ENCODE results near the gene ASH1L.

ASH1L gene

DNA sequence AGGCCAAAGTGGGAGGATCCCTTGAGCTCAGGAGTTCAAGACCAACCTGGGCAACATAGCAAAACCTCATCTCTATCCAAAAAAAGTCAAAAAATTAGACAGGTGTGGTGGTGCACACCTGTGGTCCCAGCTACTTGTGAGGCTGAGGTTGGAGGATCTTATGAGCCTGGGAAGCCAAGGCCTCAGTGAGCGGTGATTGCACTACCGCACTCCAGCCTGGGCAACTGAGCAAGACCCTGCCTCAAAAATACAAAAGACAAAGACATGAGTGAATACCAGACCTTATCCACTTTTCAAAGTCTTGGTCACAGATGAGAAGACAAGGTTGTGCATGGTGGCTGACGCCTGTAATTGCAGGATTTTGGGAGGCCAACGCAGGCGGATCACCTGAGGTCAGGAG is 34.3 kb upstream of the ASH1L start:
- TF ChIP-seq POLR2AphosphoS5 (IDR thresholded peaks at IDR 0.05; ENCODE audit: low read depth, low read length) = no peak
- TF ChIP-seq TAF1 (IDR thresholded peaks at IDR 0.05; ENCODE audit: borderline replicate concordance, insufficient read depth, low read length) = no peak
- no peak for TF ChIP-seq SIN3A (IDR thresholded peaks at IDR 0.05; ENCODE audit: borderline replicate concordance, insufficient read depth, low read length)
- TF ChIP-seq FOXP2 (optimal IDR thresholded peaks at IDR 0.05; ENCODE audit: borderline replicate concordance, extremely low read depth, extremely low read length, insufficient read depth) = no peak
- TF ChIP-seq, protein P1, sequence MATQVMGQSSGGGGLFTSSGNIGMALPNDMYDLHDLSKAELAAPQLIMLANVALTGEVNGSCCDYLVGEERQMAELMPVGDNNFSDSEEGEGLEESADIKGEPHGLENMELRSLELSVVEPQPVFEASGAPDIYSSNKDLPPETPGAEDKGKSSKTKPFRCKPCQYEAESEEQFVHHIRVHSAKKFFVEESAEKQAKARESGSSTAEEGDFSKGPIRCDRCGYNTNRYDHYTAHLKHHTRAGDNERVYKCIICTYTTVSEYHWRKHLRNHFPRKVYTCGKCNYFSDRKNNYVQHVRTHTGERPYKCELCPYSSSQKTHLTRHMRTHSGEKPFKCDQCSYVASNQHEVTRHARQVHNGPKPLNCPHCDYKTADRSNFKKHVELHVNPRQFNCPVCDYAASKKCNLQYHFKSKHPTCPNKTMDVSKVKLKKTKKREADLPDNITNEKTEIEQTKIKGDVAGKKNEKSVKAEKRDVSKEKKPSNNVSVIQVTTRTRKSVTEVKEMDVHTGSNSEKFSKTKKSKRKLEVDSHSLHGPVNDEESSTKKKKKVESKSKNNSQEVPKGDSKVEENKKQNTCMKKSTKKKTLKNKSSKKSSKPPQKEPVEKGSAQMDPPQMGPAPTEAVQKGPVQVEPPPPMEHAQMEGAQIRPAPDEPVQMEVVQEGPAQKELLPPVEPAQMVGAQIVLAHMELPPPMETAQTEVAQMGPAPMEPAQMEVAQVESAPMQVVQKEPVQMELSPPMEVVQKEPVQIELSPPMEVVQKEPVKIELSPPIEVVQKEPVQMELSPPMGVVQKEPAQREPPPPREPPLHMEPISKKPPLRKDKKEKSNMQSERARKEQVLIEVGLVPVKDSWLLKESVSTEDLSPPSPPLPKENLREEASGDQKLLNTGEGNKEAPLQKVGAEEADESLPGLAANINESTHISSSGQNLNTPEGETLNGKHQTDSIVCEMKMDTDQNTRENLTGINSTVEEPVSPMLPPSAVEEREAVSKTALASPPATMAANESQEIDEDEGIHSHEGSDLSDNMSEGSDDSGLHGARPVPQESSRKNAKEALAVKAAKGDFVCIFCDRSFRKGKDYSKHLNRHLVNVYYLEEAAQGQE (IDR thresholded peaks at IDR 0.05; ENCODE audit: insufficient read depth in 1 of 2, low read depth in 2 of 2, low read length in 2 of 2) = no peak

DNA sequence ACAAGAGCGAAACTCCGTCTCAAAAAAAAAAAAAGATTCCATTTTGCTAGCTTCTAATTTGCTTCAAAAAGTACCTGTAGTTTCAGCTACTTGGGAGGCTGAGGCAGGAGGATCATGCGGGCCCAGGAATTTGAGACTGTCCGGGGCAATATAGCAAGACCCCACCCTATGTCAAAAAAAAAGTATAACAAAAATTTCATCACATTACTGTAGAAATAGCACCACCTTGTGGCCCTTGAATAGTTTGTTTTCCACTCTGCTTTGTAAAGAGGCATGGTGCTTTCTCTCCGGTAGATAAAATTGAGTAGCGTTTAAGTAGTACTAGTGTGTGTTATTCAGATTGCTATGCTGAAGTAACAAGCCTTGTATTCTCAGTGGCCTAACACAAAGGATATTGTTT is 29.2 kb upstream of the ASH1L start:
- no peak for TF ChIP-seq FOXP2 (optimal IDR thresholded peaks at IDR 0.05; ENCODE audit: borderline replicate concordance, extremely low read depth, extremely low read length, insufficient read depth)
- TF ChIP-seq SIN3A (IDR thresholded peaks at IDR 0.05; ENCODE audit: borderline replicate concordance, insufficient read depth, low read length) = no peak
- no peak for TF ChIP-seq TAF1 (IDR thresholded peaks at IDR 0.05; ENCODE audit: borderline replicate concordance, insufficient read depth, low read length)
- TF ChIP-seq POLR2AphosphoS5 (IDR thresholded peaks at IDR 0.05; ENCODE audit: low read depth, low read length) = no peak
- TF ChIP-seq, protein P1 (IDR thresholded peaks at IDR 0.05; ENCODE audit: insufficient read depth in 1 of 2, low read depth in 2 of 2, low read length in 2 of 2) = no peak

- TF ChIP-seq FOXP2 (optimal IDR thresholded peaks at IDR 0.05; ENCODE audit: borderline replicate concordance, extremely low read depth, extremely low read length, insufficient read depth) (no peak), SIN3A (IDR thresholded peaks at IDR 0.05; ENCODE audit: borderline replicate concordance, insufficient read depth, low read length) (no peak), POLR2AphosphoS5 (IDR thresholded peaks at IDR 0.05; ENCODE audit: low read depth, low read length) (no peak), TAF1 (IDR thresholded peaks at IDR 0.05; ENCODE audit: borderline replicate concordance, insufficient read depth, low read length) (no peak)
- TF ChIP-seq, protein P1 (IDR thresholded peaks at IDR 0.05; ENCODE audit: insufficient read depth in 1 of 2, low read depth in 2 of 2, low read length in 2 of 2) = no peak
Measured at GRCh38 chr1:155574077-155574476, 11.5 kb upstream of the ASH1L start.

GRCh38 chr1:155570593-155570990 is 8.0 kb upstream of the ASH1L start:
- no peak for TF ChIP-seq TAF1 (IDR thresholded peaks at IDR 0.05; ENCODE audit: borderline replicate concordance, insufficient read depth, low read length)
- no peak for TF ChIP-seq POLR2AphosphoS5 (IDR thresholded peaks at IDR 0.05; ENCODE audit: low read depth, low read length)
- TF ChIP-seq FOXP2 (optimal IDR thresholded peaks at IDR 0.05; ENCODE audit: borderline replicate concordance, extremely low read depth, extremely low read length, insufficient read depth) = no peak
- no peak for TF ChIP-seq SIN3A (IDR thresholded peaks at IDR 0.05; ENCODE audit: borderline replicate concordance, insufficient read depth, low read length)
- TF ChIP-seq, protein P1 (IDR thresholded peaks at IDR 0.05; ENCODE audit: insufficient read depth in 1 of 2, low read depth in 2 of 2, low read length in 2 of 2) = no peak

All from PFSK-1 (cell line).